Stomach (tissue), 9 donors: Measurements from ENCODE around the gene LTBP3. TPM values are rescaled to one million over a fixed set of nuclear protein-coding genes. Genes with fewer than 3 reads are reported as not detected.

Experiments
- DNase-seq, 2 donors: peaks; one replicate each; pipeline versions ENCODE4 v3.0.0 to v3.0.0-alpha.2; 2013 to 2019
- H3K27ac ChIP-seq, 5 donors: fragments of 200-600 bp in 4 of 5; sonication (generic) in 4 of 5; one replicate each; pipeline ENCODE4 v1.5.1; 2013 to 2019; ENCODE audit warnings: mild to moderate bottlenecking in 1 of 5, moderate library complexity in 1 of 5
- H3K27me3 ChIP-seq, 3 donors: fragments of 200-600 bp; sonication (generic); one replicate each; pipeline ENCODE4 v1.5.1; 2017 to 2019; ENCODE audit warnings: mixed run types in 1 of 3
- H3K36me3 ChIP-seq, 4 donors: fragments of 200-600 bp; sonication (generic); 1 replicate in 3 of 4; 2 replicates in 1 of 4; pipeline ENCODE4 v1.5.1; 2016 to 2019
- H3K4me1 ChIP-seq, 4 donors: fragments of 200-600 bp; sonication (generic); one replicate each; pipeline ENCODE4 v1.5.1; 2016 to 2019
- H3K4me3 ChIP-seq, 4 donors: fragments of 200-600 bp; sonication (generic) in 3 of 4; one replicate each; pipeline ENCODE4 v1.5.1; 2016 to 2019; ENCODE audit warnings: mild to moderate bottlenecking in 1 of 4
- H3K9me3 ChIP-seq, 4 donors: fragments of 200-600 bp; sonication (generic); one replicate each; pipeline ENCODE4 v1.5.1; 2016 to 2019
- EP300 ChIP-seq: sonication (generic); formaldehyde crosslinking; IDR thresholded peaks from one replicate; pipeline ENCODE4 v1.6.1; 2017; ENCODE audit warnings: antibody characterized with exemption
- POLR2A ChIP-seq, 4 donors: fragments of 450-650 bp; IDR thresholded peaks; one replicate each; pipeline ENCODE4 v1.6.1; 2016; ENCODE audit warnings: antibody characterized with exemption in 4 of 4, control low read depth in 2 of 4, mild to moderate bottlenecking in 1 of 4, moderate library complexity in 1 of 4
- POLR2AphosphoS5 ChIP-seq, 3 donors: sonication (generic); formaldehyde crosslinking; IDR thresholded peaks; one replicate each; pipeline ENCODE4 v1.6.1; 2016; ENCODE audit warnings: antibody characterized with exemption in 3 of 3
- WGBS, 5 donors: extraction: QIAGEN DNeasy Blood & Tissue Kit in 3 of 5; methylation state at CpG; one replicate each; pipeline versions ENCODE4 v1.1.5 to v1.1.7; 2013 to 2018; 5-methylcytosine and 5-hydroxymethylcytosine counted together
- intact Hi-C: fragments of 100-400 bp; cut with DNase I; formaldehyde crosslinking; loops from one replicate; pipeline ENCODE4 v1.15.1; 2023; ENCODE audit warnings: low total_unique reads
- polyA plus RNA-seq, 3 donors: library from polyadenylated mRNA; stranded (reverse); fragments of 200-250 nt; gene quantifications; one replicate each; pipeline ENCODE4 v1.2.3, GENCODE V29; 2013
- total RNA-seq, 5 donors: library from RNA; depleted of rRNA; stranded (reverse); fragments of >200 nt; gene quantifications; one replicate each; pipeline versions ENCODE4 v1.1.0 to v1.2.3, GENCODE V29; 2014 to 2016
- TF ChIP-seq, protein P1 (sequence below), 7 experiments: fragments of 450-650 bp in 4 of 7; fragments of 200-600 bp in 3 of 7; sonication (generic) in 3 of 7; IDR thresholded peaks; one replicate each; pipeline ENCODE4 v1.5.1; 2016 to 2019; ENCODE audit warnings: antibody characterized with exemption in 7 of 7, control low read depth in 2 of 7, mild to moderate bottlenecking in 1 of 7
- donor health status: healthy with polysubstance abuse.
- donor health status: Bipolar disorder and iron deficiency.
- donor health status: healthy.

The LTBP3 gene
- total and polyA plus RNA-seq, 8 donors: 26.9 to 452 (median 79.3) TPM

DNA sequence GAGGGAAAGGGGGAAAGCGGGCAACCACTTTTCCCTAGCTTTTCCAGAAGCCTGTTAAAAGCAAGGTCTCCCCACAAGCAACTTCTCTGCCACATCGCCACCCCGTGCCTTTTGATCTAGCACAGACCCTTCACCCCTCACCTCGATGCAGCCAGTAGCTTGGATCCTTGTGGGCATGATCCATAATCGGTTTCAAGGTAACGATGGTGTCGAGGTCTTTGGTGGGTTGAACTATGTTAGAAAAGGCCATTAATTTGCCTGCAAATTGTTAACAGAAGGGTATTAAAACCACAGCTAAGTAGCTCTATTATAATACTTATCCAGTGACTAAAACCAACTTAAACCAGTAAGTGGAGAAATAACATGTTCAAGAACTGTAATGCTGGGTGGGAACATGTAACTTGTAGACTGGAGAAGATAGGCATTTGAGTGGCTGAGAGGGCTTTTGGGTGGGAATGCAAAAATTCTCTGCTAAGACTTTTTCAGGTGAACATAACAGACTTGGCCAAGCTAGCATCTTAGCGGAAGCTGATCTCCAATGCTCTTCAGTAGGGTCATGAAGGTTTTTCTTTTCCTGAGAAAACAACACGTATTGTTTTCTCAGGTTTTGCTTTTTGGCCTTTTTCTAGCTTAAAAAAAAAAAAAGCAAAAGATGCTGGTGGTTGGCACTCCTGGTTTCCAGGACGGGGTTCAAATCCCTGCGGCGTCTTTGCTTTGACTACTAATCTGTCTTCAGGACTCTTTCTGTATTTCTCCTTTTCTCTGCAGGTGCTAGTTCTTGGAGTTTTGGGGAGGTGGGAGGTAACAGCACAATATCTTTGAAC lies 52.5 kb downstream of the LTBP3 start:
- peak in 1 of 2 donors; percentile 78 for DNase-seq
- intact Hi-C loops: loop anchor here (5.0 kb wide), 1 partner anchor 33 kb away; no protein-coding TSS in a partner anchor
- no peaks in the 10 kb centered on the region for H3K9me3 ChIP-seq
- H3K36me3 ChIP-seq: peaks cover 53 to 61% (median 57%) of the 10 kb centered on the region in 4 donors
- no peaks in the 10 kb centered on the region for H3K27me3 ChIP-seq
- WGBS, 5 donors: 19 to 29% (median 21%) methylated on average over 12 of the region's 12 CpGs
- peaks cover 32 to 58% (median 53%) of the 10 kb centered on the region in 4 donors for H3K4me1 ChIP-seq
- H3K27ac ChIP-seq: peak overlapping the region; percentile 70 to 99 (median 99)
- H3K4me3 ChIP-seq: peak overlapping the region; percentile 77 to 95 (median 84)
- peak in 1 of 4 donors; percentile 54 for TF ChIP-seq POLR2A (IDR thresholded peaks at IDR 0.05)
- TF ChIP-seq POLR2AphosphoS5 (IDR thresholded peaks at IDR 0.05): peak; percentile 45 to 93 (median 73)
- no peak for TF ChIP-seq EP300
- TF ChIP-seq, protein P1, sequence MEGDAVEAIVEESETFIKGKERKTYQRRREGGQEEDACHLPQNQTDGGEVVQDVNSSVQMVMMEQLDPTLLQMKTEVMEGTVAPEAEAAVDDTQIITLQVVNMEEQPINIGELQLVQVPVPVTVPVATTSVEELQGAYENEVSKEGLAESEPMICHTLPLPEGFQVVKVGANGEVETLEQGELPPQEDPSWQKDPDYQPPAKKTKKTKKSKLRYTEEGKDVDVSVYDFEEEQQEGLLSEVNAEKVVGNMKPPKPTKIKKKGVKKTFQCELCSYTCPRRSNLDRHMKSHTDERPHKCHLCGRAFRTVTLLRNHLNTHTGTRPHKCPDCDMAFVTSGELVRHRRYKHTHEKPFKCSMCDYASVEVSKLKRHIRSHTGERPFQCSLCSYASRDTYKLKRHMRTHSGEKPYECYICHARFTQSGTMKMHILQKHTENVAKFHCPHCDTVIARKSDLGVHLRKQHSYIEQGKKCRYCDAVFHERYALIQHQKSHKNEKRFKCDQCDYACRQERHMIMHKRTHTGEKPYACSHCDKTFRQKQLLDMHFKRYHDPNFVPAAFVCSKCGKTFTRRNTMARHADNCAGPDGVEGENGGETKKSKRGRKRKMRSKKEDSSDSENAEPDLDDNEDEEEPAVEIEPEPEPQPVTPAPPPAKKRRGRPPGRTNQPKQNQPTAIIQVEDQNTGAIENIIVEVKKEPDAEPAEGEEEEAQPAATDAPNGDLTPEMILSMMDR (IDR thresholded peaks at IDR 0.05): no peak

GRCh38 chr11:65504674-65505465 lies 53.3 kb downstream of the LTBP3 start:
- WGBS, 5 donors: 2 to 8% (median 6%) methylated on average over 8 of the region's 8 CpGs
- peak in 1 of 2 donors; percentile 73 for DNase-seq
- H3K27ac ChIP-seq: peak overlapping the region; percentile 70 to 99 (median 99)
- H3K36me3 ChIP-seq: peaks cover 53 to 67% (median 57%) of the 10 kb centered on the region in 4 donors
- H3K27me3 ChIP-seq: no peaks in the 10 kb centered on the region
- H3K4me1 ChIP-seq: peaks cover 32 to 54% (median 51%) of the 10 kb centered on the region in 4 donors
- intact Hi-C loops: loop anchor here (5.0 kb wide), 2 partner anchors 33 to 78 kb away; no protein-coding TSS in a partner anchor
- peak in 1 of 4 donors; percentile 2 for TF ChIP-seq POLR2A (IDR thresholded peaks at IDR 0.05)
- peak in 2 of 3 donors; percentile 1 to 60 for TF ChIP-seq POLR2AphosphoS5 (IDR thresholded peaks at IDR 0.05)
- TF ChIP-seq, protein P1 (IDR thresholded peaks at IDR 0.05): no peak
- no peaks in the 10 kb centered on the region for H3K9me3 ChIP-seq
- peak overlapping the region; percentile 77 to 95 (median 84) for H3K4me3 ChIP-seq

DNA sequence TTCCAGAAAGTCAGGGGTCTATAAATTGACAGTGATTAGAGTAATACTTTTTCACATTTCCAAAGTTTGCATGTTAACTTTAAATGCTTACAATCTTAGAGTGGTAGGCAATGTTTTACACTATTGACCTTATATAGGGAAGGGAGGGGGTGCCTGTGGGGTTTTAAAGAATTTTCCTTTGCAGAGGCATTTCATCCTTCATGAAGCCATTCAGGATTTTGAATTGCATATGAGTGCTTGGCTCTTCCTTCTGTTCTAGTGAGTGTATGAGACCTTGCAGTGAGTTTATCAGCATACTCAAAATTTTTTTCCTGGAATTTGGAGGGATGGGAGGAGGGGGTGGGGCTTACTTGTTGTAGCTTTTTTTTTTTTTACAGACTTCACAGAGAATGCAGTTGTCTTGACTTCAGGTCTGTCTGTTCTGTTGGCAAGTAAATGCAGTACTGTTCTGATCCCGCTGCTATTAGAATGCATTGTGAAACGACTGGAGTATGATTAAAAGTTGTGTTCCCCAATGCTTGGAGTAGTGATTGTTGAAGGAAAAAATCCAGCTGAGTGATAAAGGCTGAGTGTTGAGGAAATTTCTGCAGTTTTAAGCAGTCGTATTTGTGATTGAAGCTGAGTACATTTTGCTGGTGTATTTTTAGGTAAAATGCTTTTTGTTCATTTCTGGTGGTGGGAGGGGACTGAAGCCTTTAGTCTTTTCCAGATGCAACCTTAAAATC lies 54.0 kb downstream of the LTBP3 start:
- peak in 1 of 2 donors; percentile 87 for DNase-seq

More for the DNA sequence above, 54.0 kb downstream of the LTBP3 start:
- TF ChIP-seq, protein P1 (IDR thresholded peaks at IDR 0.05): no peak
- TF ChIP-seq POLR2AphosphoS5 (IDR thresholded peaks at IDR 0.05): peak; percentile 44 to 73 (median 67)
- peak in 2 of 4 donors; percentile 29 to 34 for TF ChIP-seq POLR2A (IDR thresholded peaks at IDR 0.05)
- Histone ChIP-seq H3K4me3 (peak overlapping the region; percentile 77 to 95 (median 84)), H3K36me3 (peaks cover 53 to 67% (median 57%) of the 10 kb centered on the region in 4 donors), H3K4me1 (peaks cover 32 to 54% (median 49%) of the 10 kb centered on the region in 4 donors), H3K27me3 (no peaks in the 10 kb centered on the region), H3K27ac (peak overlapping the region; percentile 23 to 99 (median 99)), H3K9me3 (no peaks in the 10 kb centered on the region)
- intact Hi-C loops: loop anchor here (5.0 kb wide), 1 partner anchor 77 kb away; no protein-coding TSS in a partner anchor
- 0 to 2% (median 1%) methylated on average over 3 of the region's 3 CpGs for WGBS, 5 donors
